ENCODE data around the gene AKR1C1.
"Not testable (repeated sequence)": the region's sequence is repeated elsewhere in the genome, so short reads cannot be mapped to it uniquely, and the experiment has no call there.

AKR1C1 gene

GRCh38 chr10:4947635-4948596 lies 15.3 kb upstream of the AKR1C1 start:
- DNase-seq = no peak

DNA sequence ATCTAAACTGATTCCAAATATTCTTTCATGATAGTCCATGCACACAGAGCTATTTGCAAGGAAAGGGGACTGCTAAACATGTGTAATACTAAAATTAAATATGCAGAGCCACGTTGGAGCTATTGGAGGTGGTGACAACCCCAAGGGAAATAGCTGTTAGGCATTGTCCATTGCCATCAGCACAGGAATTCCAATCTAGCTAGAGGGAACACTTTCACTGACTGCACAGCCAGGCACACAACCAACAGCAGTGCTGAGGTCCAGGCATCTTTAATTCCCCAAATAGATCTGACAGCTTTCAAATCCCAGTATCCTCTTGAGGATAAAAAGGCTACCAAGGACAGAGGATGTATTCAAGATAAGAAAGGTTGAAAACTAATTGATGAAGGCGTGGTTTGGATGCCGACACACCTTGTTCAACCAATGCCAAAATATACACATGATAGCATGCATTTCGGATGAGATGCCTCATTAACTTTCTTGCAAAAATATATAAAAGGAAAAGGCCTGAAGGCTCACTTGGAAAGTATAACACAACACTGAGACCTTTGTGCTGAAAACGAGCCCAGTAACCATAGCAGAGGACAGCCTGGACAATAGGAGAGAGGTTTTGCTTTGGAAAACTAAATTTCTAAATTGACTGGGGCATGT lies 11.6 kb upstream of the AKR1C1 start:
- not testable (repeated sequence) for DNase-seq

DNA sequence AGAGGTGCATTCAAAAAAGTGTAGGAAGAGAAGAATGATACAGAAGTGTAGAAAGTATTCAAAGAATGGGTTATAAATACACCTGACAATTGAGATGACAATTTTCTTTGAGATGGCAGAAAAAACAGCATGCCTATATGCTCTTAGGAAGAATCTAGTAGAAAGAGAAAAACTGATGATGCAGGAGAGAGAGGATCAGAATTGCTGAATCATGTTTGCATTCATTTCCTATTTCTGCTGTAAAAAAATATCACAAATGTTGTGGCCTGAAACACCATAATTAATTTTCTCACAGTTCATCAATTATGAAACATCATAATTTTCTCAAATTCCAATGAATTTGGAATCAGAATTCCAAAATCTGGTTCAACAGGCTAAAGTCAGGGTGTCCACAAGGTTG lies 9.8 kb upstream of the AKR1C1 start:
- no peak for DNase-seq

GRCh38 chr10:4956088-4956487 lies 7.1 kb upstream of the AKR1C1 start:
- DNase-seq = not testable (repeated sequence)

- not testable (repeated sequence) for DNase-seq
These were observed 6.1 kb upstream of the AKR1C1 start for GRCh38 chr10:4956955-4957645.

DNA sequence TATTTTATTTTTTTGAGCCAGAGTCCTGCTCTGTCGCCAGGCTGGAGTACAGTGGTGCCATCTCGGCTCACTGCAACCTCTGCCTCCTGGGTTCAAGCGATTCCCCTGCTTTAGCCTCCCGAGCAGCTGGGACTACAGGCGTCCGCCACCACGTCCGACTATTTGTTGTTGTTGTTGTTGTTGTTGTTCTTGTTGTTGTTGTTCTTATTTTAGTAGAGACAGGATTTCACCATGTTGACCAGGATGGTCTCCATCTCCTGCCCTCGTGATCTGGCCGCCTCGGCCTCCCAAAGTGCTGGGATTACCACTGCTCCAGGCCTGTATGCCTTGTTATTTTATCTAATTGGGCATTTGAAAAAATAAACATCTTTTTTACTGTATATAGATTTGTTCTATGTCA lies 1.7 kb upstream of the AKR1C1 start:
- DNase-seq = not testable (repeated sequence)

GRCh38 chr10:4962308-4962707 lies 907 bp upstream of the AKR1C1 start:
- not testable (repeated sequence) for DNase-seq

- not testable (repeated sequence) for DNase-seq
These were observed 570 bp downstream of the AKR1C1 start for GRCh38 chr10:4963815-4964154.

DNA sequence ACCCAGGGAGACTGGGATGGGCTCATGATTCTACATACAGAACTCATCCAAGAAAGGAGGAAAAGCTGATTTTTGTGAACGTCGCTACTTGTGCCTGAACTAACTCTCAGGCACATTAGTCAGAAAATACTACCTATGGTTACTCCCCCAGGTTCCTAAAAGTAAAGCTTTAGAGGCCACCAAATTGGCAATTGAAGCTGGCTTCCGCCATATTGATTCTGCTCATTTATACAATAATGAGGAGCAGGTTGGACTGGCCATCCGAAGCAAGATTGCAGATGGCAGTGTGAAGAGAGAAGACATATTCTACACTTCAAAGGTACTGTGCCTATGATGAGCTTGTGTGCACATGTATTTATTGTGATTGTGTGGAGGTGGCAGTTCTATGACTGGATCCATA lies 2.5 kb downstream of the AKR1C1 start:
- not testable (repeated sequence) for DNase-seq

DNA sequence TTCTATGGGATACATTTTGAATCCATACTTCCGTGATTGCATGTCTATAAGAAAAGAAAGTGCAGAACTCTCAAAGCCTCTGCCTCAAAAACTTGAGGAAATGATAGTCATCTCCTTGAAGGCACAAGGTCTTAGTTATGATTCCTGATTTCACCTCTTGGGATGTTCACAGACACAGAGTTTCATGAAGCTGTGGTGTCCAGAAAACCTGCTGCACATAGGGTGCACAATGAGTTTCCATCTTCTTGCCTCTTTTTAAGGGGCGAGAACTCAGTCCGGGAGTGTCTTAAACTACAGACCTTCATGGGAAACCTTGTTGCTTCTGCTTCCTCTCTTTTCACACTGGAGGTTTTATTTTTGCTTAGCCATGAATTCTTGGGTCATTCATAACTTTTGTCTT lies 4.0 kb downstream of the AKR1C1 start:
- not testable (repeated sequence) for DNase-seq

GRCh38 chr10:4969289-4969688 lies 6.1 kb downstream of the AKR1C1 start:
- not testable (repeated sequence) for DNase-seq

- not testable (repeated sequence) for DNase-seq
These were observed 7.1 kb downstream of the AKR1C1 start for GRCh38 chr10:4970362-4970761.

GRCh38 chr10:4972369-4973142 lies 9.3 kb downstream of the AKR1C1 start:
- not testable (repeated sequence) for DNase-seq

- DNase-seq = not testable (repeated sequence)
These were observed 10.1 kb downstream of the AKR1C1 start for GRCh38 chr10:4973294-4973693.

DNA sequence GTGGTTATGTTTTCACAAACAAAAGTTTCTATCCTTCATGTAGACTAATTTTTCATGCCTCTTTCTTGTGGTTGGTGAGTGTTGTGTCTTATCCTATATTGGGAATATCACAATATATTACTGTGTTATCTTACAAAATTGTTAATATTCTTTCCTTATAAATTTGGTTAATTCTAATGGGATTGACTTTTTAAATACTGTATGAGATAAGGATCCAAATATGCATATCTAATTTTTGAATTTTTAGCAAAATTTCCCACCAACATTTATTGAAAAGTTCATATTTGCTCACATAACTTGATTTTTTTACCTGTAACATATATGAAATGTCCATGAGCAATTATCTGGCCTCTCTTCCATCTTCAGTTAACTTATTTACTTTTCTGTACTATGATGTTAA lies 11.2 kb downstream of the AKR1C1 start:
- not testable (repeated sequence) for DNase-seq

DNA sequence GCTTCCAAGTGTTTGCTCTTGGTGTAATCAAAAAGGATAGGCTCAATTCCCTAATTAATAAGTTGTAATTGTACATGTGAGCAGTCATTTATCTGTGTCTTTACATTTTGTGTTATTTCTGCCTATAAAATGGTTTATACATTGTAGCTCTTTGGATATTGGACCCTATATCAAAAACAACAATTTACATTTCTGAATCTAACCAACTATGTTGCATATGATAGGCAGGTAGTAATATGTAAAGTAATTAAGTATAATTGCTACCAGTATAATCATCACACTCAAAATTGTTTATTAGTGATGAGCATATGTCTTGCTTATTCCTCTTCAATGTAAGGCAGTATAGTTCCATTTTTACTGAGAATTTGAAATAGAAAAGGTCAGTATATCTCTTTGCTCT lies 13.8 kb downstream of the AKR1C1 start:
- DNase-seq = no peak

GRCh38 chr10:4978870-4979269 lies 15.7 kb downstream of the AKR1C1 start:
- no peak for DNase-seq

- no peak for DNase-seq
These were observed 17.6 kb downstream of the AKR1C1 start for GRCh38 chr10:4980793-4981192.

DNA sequence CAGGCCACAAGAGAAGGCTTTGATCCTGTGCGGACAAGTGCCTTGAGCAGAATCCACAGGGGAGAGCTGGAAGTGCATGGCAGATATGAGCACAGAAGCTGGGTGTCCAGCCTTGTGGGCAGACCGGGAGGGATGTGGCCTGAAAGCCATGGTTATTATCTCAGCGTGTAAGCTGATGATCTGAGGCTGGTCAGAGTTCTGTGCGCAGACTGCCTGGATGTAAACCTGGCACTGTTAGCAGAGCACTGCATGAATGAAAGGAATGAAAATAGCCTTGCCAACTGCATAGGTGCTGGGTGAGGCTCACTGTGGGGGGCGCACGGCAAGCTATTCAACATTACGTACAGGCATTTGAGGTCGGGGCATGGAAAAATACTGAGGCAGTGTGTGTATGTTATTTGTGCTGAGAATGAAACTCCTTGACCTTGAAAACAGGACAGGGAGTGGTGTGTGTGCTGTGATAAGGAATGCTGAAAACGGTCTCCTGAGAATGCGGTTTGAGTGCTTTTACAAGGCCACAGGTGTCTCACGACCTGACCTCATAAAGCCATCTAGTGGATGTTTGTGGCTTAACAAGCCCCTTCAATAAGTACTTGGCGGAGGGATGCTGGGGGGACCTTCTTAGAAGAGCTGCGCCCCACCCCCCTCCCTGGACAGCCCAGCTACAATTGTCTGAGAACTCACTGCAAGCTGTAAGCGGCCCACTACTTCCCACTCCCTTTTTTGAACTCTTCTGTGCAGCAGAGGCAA lies 18.7 kb downstream of the AKR1C1 start:
- DNase-seq = peak; percentile 15 to 23

DNA sequence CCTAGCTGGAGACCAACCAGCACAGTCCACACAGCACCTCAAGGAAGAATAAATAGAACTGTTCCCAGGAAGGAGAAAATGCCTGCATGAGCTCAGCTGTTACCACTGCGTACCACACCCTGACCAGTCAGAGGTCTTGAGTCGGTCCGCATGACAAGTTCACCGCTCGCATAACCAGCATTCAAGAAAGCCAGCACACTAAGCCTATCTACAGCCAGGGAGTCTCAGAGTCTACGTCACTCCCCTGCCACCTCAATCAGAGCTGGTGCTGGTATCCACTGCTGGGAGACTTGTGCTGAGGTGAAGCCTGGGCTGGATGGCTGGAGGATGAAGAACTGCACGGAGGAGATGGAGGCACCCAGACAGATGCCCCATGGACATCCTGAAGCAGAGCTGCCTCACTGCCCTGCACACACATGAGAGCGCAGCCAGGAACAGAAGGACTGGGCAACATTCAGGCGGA lies 19.6 kb downstream of the AKR1C1 start:
- no peak for DNase-seq

GRCh38 chr10:4983615-4984216 lies 20.5 kb downstream of the AKR1C1 start:
- DNase-seq = no peak

Data from Kasumi-1 (cell line).